SHP77 treated with DMSO at 0.1 percent for 48 hours (cell line): ENCODE measurements around the gene SLC29A1.
"Not testable (repeated sequence)": the region's sequence is repeated elsewhere in the genome, so short reads cannot be mapped to it uniquely, and the experiment has no call there.

ENCODE experiments used
- DNase-seq: peaks from one replicate; lab custom pipeline; 2025; lab: John Stamatoyannopoulos, UW

SLC29A1 gene

GRCh38 chr6:44194326-44194725 lies 29.1 kb upstream of the SLC29A1 start:
- no peak for DNase-seq

- DNase-seq, result not testable (repeated sequence)
Observed at GRCh38 chr6:44196351-44196750, 27.0 kb upstream of the SLC29A1 start.

GRCh38 chr6:44198684-44199083 lies 24.7 kb upstream of the SLC29A1 start:
- no peak for DNase-seq

- DNase-seq, result no peak
Observed at GRCh38 chr6:44199883-44200282, 23.5 kb upstream of the SLC29A1 start.

- DNase-seq, result no peak
Observed at GRCh38 chr6:44201200-44201599, 22.2 kb upstream of the SLC29A1 start.

- DNase-seq, result no peak
Observed at GRCh38 chr6:44201638-44202303, 21.6 kb upstream of the SLC29A1 start.

- no peak for DNase-seq
Observed at GRCh38 chr6:44202332-44202971, 20.9 kb upstream of the SLC29A1 start.

GRCh38 chr6:44202972-44203750 lies 20.2 kb upstream of the SLC29A1 start:
- DNase-seq, result no peak

- DNase-seq, result no peak
Observed at GRCh38 chr6:44203955-44204354, 19.4 kb upstream of the SLC29A1 start.

- DNase-seq, result no peak
Observed at GRCh38 chr6:44207966-44208365, 15.4 kb upstream of the SLC29A1 start.

- DNase-seq, result no peak
Observed at GRCh38 chr6:44211284-44211683, 12.1 kb upstream of the SLC29A1 start.

- DNase-seq, result no peak
Observed at GRCh38 chr6:44214307-44214706, 9.1 kb upstream of the SLC29A1 start.

- no peak for DNase-seq
Observed at GRCh38 chr6:44216677-44217331, 6.6 kb upstream of the SLC29A1 start, which contains the start of gene MYMX. MYMX (plus strand) TSS chr6:44216926; CDS start chr6:44217472, 546 bp downstream.

- no peak for DNase-seq
Observed at GRCh38 chr6:44217332-44218143, 5.9 kb upstream of the SLC29A1 start.

GRCh38 chr6:44219053-44219814 lies 4.2 kb upstream of the SLC29A1 start:
- peak; percentile 31 for DNase-seq

- DNase-seq, result no peak
Observed at GRCh38 chr6:44219815-44220784, 3.3 kb upstream of the SLC29A1 start.

GRCh38 chr6:44220913-44221290 lies 2.5 kb upstream of the SLC29A1 start:
- no peak for DNase-seq

- DNase-seq, result peak; percentile 82
Observed at GRCh38 chr6:44221291-44221960, 2.0 kb upstream of the SLC29A1 start.

GRCh38 chr6:44221961-44222335 lies 1.4 kb upstream of the SLC29A1 start:
- DNase-seq, result no peak
